Measurements from ENCODE around the gene ABCC11. TPM values are rescaled to one million over a fixed set of nuclear protein-coding genes. Genes with fewer than 3 reads are reported as not detected.

The ABCC11 gene
- total and polyA plus RNA-seq, 12 donors, result 0.01 to 0.61 (median 0.24) TPM; not detected in 5

DNA sequence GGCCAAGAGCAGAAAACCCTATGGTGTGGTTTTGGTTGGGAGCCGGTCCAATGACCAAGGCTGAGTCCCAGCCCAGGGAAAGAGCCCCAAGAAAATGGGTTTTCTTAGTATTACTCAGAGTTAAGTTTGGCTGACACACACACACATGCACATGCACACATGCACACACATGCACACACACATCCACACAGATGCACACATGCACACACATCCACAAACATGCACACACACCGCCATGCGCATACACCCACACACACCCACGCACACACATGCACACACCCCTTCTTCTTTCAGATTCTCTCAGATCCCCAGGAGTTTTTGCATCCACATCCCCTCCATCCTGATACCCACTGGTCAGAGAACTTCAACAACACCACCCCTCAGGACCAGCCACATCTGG, 100.6 kb downstream of the ABCC11 start:
- peaks cover 0 to 25% (median 3%) of the 10 kb centered on the region in 11 donors for H3K9me3 ChIP-seq
- no peak for DNase-seq
- H3K4me3 ChIP-seq, result no peak overlapping the region
- WGBS, 2 donors, result 82 to 95% methylated on average over 4 of the region's 4 CpGs
- H3K4me1 ChIP-seq, result no peaks in the 10 kb centered on the region
- TF ChIP-seq, protein P1, sequence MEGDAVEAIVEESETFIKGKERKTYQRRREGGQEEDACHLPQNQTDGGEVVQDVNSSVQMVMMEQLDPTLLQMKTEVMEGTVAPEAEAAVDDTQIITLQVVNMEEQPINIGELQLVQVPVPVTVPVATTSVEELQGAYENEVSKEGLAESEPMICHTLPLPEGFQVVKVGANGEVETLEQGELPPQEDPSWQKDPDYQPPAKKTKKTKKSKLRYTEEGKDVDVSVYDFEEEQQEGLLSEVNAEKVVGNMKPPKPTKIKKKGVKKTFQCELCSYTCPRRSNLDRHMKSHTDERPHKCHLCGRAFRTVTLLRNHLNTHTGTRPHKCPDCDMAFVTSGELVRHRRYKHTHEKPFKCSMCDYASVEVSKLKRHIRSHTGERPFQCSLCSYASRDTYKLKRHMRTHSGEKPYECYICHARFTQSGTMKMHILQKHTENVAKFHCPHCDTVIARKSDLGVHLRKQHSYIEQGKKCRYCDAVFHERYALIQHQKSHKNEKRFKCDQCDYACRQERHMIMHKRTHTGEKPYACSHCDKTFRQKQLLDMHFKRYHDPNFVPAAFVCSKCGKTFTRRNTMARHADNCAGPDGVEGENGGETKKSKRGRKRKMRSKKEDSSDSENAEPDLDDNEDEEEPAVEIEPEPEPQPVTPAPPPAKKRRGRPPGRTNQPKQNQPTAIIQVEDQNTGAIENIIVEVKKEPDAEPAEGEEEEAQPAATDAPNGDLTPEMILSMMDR (IDR thresholded peaks at IDR 0.05), result no peak
- H3K27me3 ChIP-seq, result no peaks in the 10 kb centered on the region
- H3K27ac ChIP-seq, result no peak overlapping the region
- no peak for ATAC-seq
- H3K36me3 ChIP-seq, result no peaks in the 10 kb centered on the region
- intact Hi-C loops (cut with DNase I), result no loop called here

DNA sequence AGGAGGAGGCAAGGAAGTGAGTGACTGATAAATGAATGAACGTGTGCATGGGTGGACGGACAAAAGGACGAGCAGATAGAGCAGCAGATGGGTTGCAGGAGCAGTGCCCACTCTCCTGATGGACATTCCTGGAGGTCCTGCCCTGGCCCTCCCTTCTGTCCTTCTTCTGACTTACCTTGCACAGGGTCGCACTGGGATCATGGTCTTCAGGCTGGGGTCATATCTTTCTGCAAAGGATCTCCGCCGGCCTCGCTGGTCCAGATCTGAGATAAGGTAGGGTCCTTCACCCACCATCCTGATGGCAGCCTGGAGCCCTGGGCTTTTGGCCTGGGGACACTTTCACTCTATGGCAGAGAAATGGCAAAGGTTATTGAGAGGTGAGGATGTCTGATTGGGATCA, 101.2 kb downstream of the ABCC11 start:
- ATAC-seq (no peak), DNase-seq (no peak)
- no peak overlapping the region for H3K4me3 ChIP-seq
- no peak overlapping the region for H3K27ac ChIP-seq
- intact Hi-C loops (cut with DNase I), result no loop called here
- 83 to 89% methylated on average over 7 of the region's 7 CpGs for WGBS, 2 donors
- peaks cover 0 to 25% (median 3%) of the 10 kb centered on the region in 11 donors for H3K9me3 ChIP-seq
- TF ChIP-seq, protein P1 (IDR thresholded peaks at IDR 0.05), result no peak
- no peaks in the 10 kb centered on the region for H3K27me3 ChIP-seq
- no peaks in the 10 kb centered on the region for H3K36me3 ChIP-seq
- H3K4me1 ChIP-seq, result no peaks in the 10 kb centered on the region

DNA sequence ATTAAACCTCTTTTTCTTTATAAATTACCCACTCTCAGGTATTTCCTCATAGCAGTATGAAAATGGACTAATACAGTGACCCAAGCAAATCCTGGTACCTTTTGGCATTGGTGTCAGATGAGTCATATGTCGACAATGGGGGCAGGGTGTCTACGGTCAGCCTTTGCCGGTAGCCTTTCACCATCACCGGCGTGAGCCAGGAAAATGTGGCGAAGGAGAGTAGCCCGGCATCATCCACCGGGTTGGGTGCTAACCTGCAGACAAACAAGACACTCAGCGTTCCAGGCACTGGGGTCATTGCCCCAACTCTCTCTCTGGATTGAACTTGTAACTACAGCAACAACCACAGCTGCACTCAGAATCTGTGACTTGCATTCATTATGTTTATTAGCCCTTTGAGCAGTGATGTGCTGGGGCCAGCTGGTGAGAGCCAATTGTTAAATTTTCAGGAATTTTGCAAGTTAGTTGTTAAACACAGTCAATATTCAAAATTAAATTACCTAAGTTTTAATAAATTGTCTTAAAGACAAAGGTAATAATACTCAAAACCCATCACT, 103.4 kb downstream of the ABCC11 start:
- no peak for DNase-seq
- intact Hi-C loops (cut with DNase I), result no loop called here
- WGBS, 2 donors, result 95 to 97% methylated on average over 9 of the region's 9 CpGs
- H3K36me3 ChIP-seq, result no peaks in the 10 kb centered on the region
- H3K9me3 ChIP-seq, result peaks cover 0 to 10% (median 3%) of the 10 kb centered on the region in 11 donors
- no peak overlapping the region for H3K27ac ChIP-seq
- H3K4me3 ChIP-seq, result no peak overlapping the region
- no peaks in the 10 kb centered on the region for H3K27me3 ChIP-seq
- H3K4me1 ChIP-seq, result no peaks in the 10 kb centered on the region
- TF ChIP-seq, protein P1 (IDR thresholded peaks at IDR 0.05), result no peak
- no peak for ATAC-seq

DNA sequence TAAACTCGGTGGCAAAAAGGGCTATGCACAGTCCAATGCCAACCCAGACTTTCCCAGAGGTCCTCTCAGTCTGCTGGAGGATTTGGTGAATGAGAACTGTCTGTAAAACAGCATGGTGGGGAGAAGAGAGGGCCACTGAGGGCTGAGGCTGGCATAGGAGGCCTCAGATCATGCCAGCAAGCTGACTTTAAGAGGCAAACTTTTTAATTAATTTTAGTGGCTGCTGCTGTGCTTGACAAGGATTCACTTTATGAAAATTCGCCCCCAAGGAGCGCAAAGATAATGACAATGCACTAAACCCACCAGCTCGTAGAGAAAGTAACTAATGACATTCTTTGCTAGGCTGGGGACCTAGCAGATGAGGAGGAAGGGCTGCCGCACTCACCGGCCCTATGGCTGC, 106.5 kb downstream of the ABCC11 start:
- intact Hi-C loops (cut with DNase I), result no loop called here
- no peak for DNase-seq
- TF ChIP-seq, protein P1 (IDR thresholded peaks at IDR 0.05), result no peak
- Histone ChIP-seq H3K27me3 (no peaks in the 10 kb centered on the region), H3K4me3 (no peak overlapping the region), H3K36me3 (no peaks in the 10 kb centered on the region), H3K4me1 (peaks cover 2 to 29% (median 22%) of the 10 kb centered on the region in 9 donors), H3K9me3 (peaks cover 0 to 3% (median 0%) of the 10 kb centered on the region in 11 donors), H3K27ac (no peak overlapping the region)
- ATAC-seq, result no peak
- WGBS, 2 donors, result 93 to 97% methylated on average over 6 of the region's 6 CpGs
